H9 (cell line): Measurements from ENCODE around the gene KRT5. TPM values are rescaled to one million over a fixed set of nuclear protein-coding genes. Genes with fewer than 3 reads are reported as not detected.

Experiments used
- DNase-seq: peaks from one replicate; pipeline ENCODE4 v3.0.0-alpha.2; 2017
- H2AFZ ChIP-seq: one replicate; pipeline ENCODE4 v1.6.1; 2013; ENCODE audit warnings: mild to moderate bottlenecking, low read length, control low read depth, moderate library complexity
- H2AK5ac ChIP-seq: 2 replicates; pipeline ENCODE4 v1.6.1; 2013; ENCODE audit warnings: low read length, control low read depth, mixed read lengths; ENCODE audit not compliant: insufficient read length
- H2BK120ac ChIP-seq: one replicate; pipeline ENCODE4 v1.6.1; 2013; ENCODE audit warnings: low read depth, mild to moderate bottlenecking, low read length, control low read depth, inconsistent platforms; ENCODE audit not compliant: poor library complexity, severe bottlenecking
- H2BK12ac ChIP-seq: 2 replicates; pipeline ENCODE4 v1.6.1; 2013; ENCODE audit warnings: low read length, control low read depth, mixed read lengths, low read depth; ENCODE audit not compliant: insufficient read length
- H2BK15ac ChIP-seq: 2 replicates; pipeline ENCODE4 v1.6.1; 2013; ENCODE audit warnings: low read depth, low read length, control low read depth
- H2BK20ac ChIP-seq: one replicate; pipeline ENCODE4 v1.6.1; 2013; ENCODE audit warnings: low read depth, mild to moderate bottlenecking, low read length, control low read depth, inconsistent platforms; ENCODE audit not compliant: poor library complexity, severe bottlenecking
- H2BK5ac ChIP-seq: 2 replicates; pipeline ENCODE4 v1.6.1; 2013; ENCODE audit warnings: low read length, control low read depth, mixed read lengths; ENCODE audit not compliant: insufficient read length
- H3K14ac ChIP-seq: 2 replicates; pipeline ENCODE4 v1.6.1; 2013; ENCODE audit warnings: low read length, control low read depth; ENCODE audit not compliant: insufficient read depth
- H3K18ac ChIP-seq: 2 replicates; pipeline ENCODE4 v1.6.1; 2013; ENCODE audit warnings: low read depth, mild to moderate bottlenecking, mixed read lengths, low read length, control low read depth; ENCODE audit not compliant: insufficient read length
- H3K23ac ChIP-seq: 2 replicates; pipeline ENCODE4 v1.6.1; 2013; ENCODE audit warnings: low read length, control low read depth, mixed read lengths, low read depth; ENCODE audit not compliant: insufficient read length
- H3K23me2 ChIP-seq: 2 replicates; pipeline ENCODE4 v1.6.1; 2013; ENCODE audit warnings: low read depth, mild to moderate bottlenecking, mixed read lengths, low read length, control low read depth; ENCODE audit not compliant: insufficient read length, poor library complexity, severe bottlenecking
- H3K27ac ChIP-seq: 2 replicates; pipeline ENCODE4 v1.5.1; 2013; ENCODE audit warnings: low read length, control low read depth, mixed read lengths, low read depth; ENCODE audit not compliant: insufficient read length
- H3K27me3 ChIP-seq: 2 replicates; pipeline ENCODE4 v1.6.1; 2013; ENCODE audit warnings: low read length, control low read depth, inconsistent platforms; ENCODE audit not compliant: insufficient read depth
- H3K4ac ChIP-seq: 2 replicates; pipeline ENCODE4 v1.6.1; 2013; ENCODE audit warnings: low read depth, mild to moderate bottlenecking, control low read depth, inconsistent platforms, low read length, moderate library complexity
- H3K4me1 ChIP-seq: 2 replicates; pipeline ENCODE4 v1.6.1; 2013; ENCODE audit warnings: low read length, control low read depth, inconsistent platforms; ENCODE audit not compliant: insufficient read depth
- H3K4me2 ChIP-seq: 2 replicates; pipeline ENCODE4 v1.6.1; 2013; ENCODE audit warnings: low read length, control low read depth, mixed read lengths; ENCODE audit not compliant: insufficient read length, insufficient read depth
- H3K56ac ChIP-seq: 2 replicates; pipeline ENCODE4 v1.6.1; 2013; ENCODE audit warnings: low read depth, mild to moderate bottlenecking, mixed read lengths, low read length, control low read depth; ENCODE audit not compliant: insufficient read length
- H3K79me1 ChIP-seq: 2 replicates; pipeline ENCODE4 v1.6.1; 2013; ENCODE audit warnings: low read depth, mild to moderate bottlenecking, moderate library complexity, low read length, control low read depth, inconsistent platforms; ENCODE audit not compliant: insufficient read depth, poor library complexity, severe bottlenecking
- H3K79me2 ChIP-seq: 2 replicates; pipeline ENCODE4 v1.6.1; 2013; ENCODE audit warnings: low read length, control low read depth, inconsistent platforms; ENCODE audit not compliant: insufficient read depth
- H3K9ac ChIP-seq: 2 replicates; pipeline ENCODE4 v1.6.1; 2013; ENCODE audit warnings: low read length, control low read depth, mixed read lengths; ENCODE audit not compliant: insufficient read length; ENCODE audit errors: extremely low read depth
- H3K9me3 ChIP-seq: one replicate; pipeline ENCODE4 v1.6.1; 2013; ENCODE audit warnings: low read depth, low read length, inconsistent platforms; ENCODE audit not compliant: control insufficient read depth
- H3T11ph ChIP-seq: one replicate; pipeline ENCODE4 v1.6.1; 2013; ENCODE audit warnings: mild to moderate bottlenecking, low read length, control low read depth, inconsistent platforms
- H4K20me1 ChIP-seq: one replicate; pipeline ENCODE4 v1.6.1; 2013; ENCODE audit not compliant: control insufficient read depth, insufficient read length, insufficient read depth
- H4K5ac ChIP-seq: 2 replicates; pipeline ENCODE4 v1.6.1; 2013; ENCODE audit warnings: low read depth, mild to moderate bottlenecking, mixed read lengths, low read length, control low read depth; ENCODE audit not compliant: insufficient read length
- H4K8ac ChIP-seq: replicated peaks from 2 replicates; pipeline ENCODE4 v1.6.1; 2013; ENCODE audit warnings: low read length, control low read depth, mixed read lengths, low read depth; ENCODE audit not compliant: insufficient read length
- H4K91ac ChIP-seq: 2 replicates; pipeline ENCODE4 v1.6.1; 2013; ENCODE audit warnings: low read depth, mild to moderate bottlenecking, moderate library complexity, mixed read lengths, low read length, control low read depth; ENCODE audit not compliant: insufficient read length
- H3K27ac Mint-ChIP-seq, 3 experiments: 2 replicates in 2 of 3; 3 replicates in 1 of 3; pipeline ENCODE4 v1.8.0; 2020 to 2021; ENCODE audit warnings: mixed read lengths in 3 of 3, mild to moderate bottlenecking in 1 of 3, moderate library complexity in 1 of 3
- H3K27me3 Mint-ChIP-seq: 2 replicates; pipeline ENCODE4 v1.8.0; 2021; ENCODE audit warnings: low read depth, mild to moderate bottlenecking, moderate library complexity, mixed read lengths
- H3K36me3 Mint-ChIP-seq, 3 experiments: 2 replicates in 2 of 3; 3 replicates in 1 of 3; pipeline ENCODE4 v1.8.0; 2020 to 2021; ENCODE audit warnings: low read depth in 3 of 3, mixed read lengths in 3 of 3; ENCODE audit not compliant: insufficient read depth in 1 of 3
- H3K4me1 Mint-ChIP-seq, 2 experiments: 2 replicates each; pipeline ENCODE4 v1.8.0; 2020; ENCODE audit warnings: mixed read lengths in 2 of 2
- H3K4me3 Mint-ChIP-seq, 2 experiments: 2 replicates in 1 of 2; 3 replicates in 1 of 2; pipeline ENCODE4 v1.8.0; 2020 to 2021; ENCODE audit warnings: mild to moderate bottlenecking in 2 of 2, mixed read lengths in 2 of 2, moderate library complexity in 1 of 2
- H3K9me3 Mint-ChIP-seq, 2 experiments: 2 replicates in 1 of 2; 3 replicates in 1 of 2; pipeline ENCODE4 v1.8.0; 2020; ENCODE audit warnings: mild to moderate bottlenecking in 2 of 2, mixed read lengths in 2 of 2, moderate library complexity in 1 of 2
- WGBS: extraction: QIAGEN DNeasy Blood & Tissue Kit; methylation state at CpG from one replicate; pipeline ENCODE4 v1.1.7; 2013; ENCODE audit warnings: missing lambda C conversion rate, low lambda C conversion rate, mixed read lengths; ENCODE audit not compliant: insufficient read length; ENCODE audit errors: extremely low coverage; 5-methylcytosine and 5-hydroxymethylcytosine counted together
- total RNA-seq: library from RNA; stranded (reverse); gene quantifications from 2 replicates; pipeline ENCODE4 v1.2.1, GENCODE V29; 2021
- TF ChIP-seq, protein P1 (sequence below): fragments of 200-600 bp; sonication (generic); conservative IDR thresholded peaks from 3 replicates; pipeline ENCODE4 v1.8.0; 2021; ENCODE audit warnings: antibody characterized with exemption, mild to moderate bottlenecking

KRT5 gene
- total RNA-seq, 1 experiment from 2014 or later = not detected

DNA sequence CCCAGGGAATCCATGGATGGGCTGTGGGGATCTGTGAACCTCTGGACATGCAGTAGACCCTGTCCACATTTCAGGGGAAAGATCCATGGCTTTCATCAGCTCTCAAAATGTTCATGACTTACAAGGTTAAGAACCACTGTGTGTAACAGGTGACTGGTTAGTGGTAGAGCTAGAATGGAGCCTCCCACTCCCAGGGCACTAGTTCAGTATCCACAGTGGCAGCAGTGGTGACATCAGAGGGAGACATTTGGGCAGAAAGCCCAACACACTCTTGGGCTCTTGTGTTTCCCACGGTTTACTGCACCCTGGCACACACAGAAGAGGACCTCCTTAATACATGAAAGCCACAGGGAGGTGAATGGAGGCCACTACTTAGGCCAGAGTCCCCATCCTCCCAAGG, 44.4 kb upstream of the KRT5 start:
- Mint-ChIP-seq H3K4me1 (no peaks in the 10 kb centered on the region), H3K27ac (no peak overlapping the region), H3K27me3 (peaks cover 37% of the 10 kb centered on the region), H3K4me3 (no peak overlapping the region), H3K9me3 (no peaks in the 10 kb centered on the region), H3K36me3 (no peaks in the 10 kb centered on the region)
- Histone ChIP-seq H2AFZ (no peak overlapping the region), H3K14ac (no peak overlapping the region), H2BK12ac (no peak overlapping the region), H2BK15ac (no peak overlapping the region), H3K18ac (no peak overlapping the region), H2AK5ac (no peak overlapping the region), H2BK5ac (no peak overlapping the region), H3K4me2 (no peak overlapping the region), H3K79me1 (no peaks in the 10 kb centered on the region), H3K23me2 (no peaks in the 10 kb centered on the region), H3K9ac (no peak overlapping the region), H4K20me1 (no peaks in the 10 kb centered on the region), H3K4me1 (no peaks in the 10 kb centered on the region), H3K4ac (no peak overlapping the region), H2BK20ac (no peak overlapping the region), H3K27ac (no peak overlapping the region), H4K5ac (no peak overlapping the region), H3K56ac (no peak overlapping the region), H3K27me3 (no peaks in the 10 kb centered on the region), H4K91ac (no peak overlapping the region), H3K79me2 (no peaks in the 10 kb centered on the region), H2BK120ac (no peak overlapping the region), H3K9me3 (no peaks in the 10 kb centered on the region), H3T11ph (no peak overlapping the region), H3K23ac (no peak overlapping the region), H4K8ac (no peak overlapping the region)
- WGBS = no CpG with 5 or more reads among the region's 1 CpG
- TF ChIP-seq, protein P1, sequence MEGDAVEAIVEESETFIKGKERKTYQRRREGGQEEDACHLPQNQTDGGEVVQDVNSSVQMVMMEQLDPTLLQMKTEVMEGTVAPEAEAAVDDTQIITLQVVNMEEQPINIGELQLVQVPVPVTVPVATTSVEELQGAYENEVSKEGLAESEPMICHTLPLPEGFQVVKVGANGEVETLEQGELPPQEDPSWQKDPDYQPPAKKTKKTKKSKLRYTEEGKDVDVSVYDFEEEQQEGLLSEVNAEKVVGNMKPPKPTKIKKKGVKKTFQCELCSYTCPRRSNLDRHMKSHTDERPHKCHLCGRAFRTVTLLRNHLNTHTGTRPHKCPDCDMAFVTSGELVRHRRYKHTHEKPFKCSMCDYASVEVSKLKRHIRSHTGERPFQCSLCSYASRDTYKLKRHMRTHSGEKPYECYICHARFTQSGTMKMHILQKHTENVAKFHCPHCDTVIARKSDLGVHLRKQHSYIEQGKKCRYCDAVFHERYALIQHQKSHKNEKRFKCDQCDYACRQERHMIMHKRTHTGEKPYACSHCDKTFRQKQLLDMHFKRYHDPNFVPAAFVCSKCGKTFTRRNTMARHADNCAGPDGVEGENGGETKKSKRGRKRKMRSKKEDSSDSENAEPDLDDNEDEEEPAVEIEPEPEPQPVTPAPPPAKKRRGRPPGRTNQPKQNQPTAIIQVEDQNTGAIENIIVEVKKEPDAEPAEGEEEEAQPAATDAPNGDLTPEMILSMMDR = no peak
- DNase-seq = no peak
